ENCODE results near the gene THSD4.
A peak's percentile ranks its signal among the peaks of the same experiment; 100 is the strongest.

THSD4 gene

DNA sequence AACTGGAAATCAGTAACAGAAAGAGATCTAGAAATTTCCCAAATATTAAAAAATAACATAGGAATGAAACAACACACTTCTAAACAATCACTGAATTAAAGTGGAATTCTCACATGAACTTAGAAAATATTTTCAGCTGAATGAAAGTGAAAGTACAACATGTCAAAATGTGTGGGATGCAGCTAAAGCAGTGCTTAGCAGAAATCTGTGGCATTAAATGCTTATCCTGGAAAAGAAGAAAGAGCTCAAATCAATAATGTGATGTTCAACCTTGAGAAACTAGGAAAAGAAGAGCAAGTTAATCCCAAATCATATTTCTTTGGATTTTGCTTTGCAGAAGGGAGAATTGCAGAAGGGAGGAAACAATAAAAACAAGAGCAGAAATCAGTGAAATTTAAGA, 596.9 kb downstream of the THSD4 start:
- H3K4me1 ChIP-seq (ENCODE audit: insufficient read depth, low read length, poor library complexity, severe bottlenecking), result no peaks in the 10 kb centered on the region
- no peaks in the 10 kb centered on the region for H3K27me3 ChIP-seq (ENCODE audit: insufficient read depth, low read length, poor library complexity, severe bottlenecking)
- H3K36me3 ChIP-seq (ENCODE audit: insufficient read depth, low read length), result no peaks in the 10 kb centered on the region
- no peaks in the 10 kb centered on the region for H4K20me1 ChIP-seq (ENCODE audit: insufficient read depth, low read length, poor library complexity, severe bottlenecking)
- H2AFZ ChIP-seq (ENCODE audit: low read length), result no peak overlapping the region
- H3K9ac ChIP-seq (ENCODE audit: low read depth, low read length, poor library complexity, severe bottlenecking), result no peak overlapping the region
- TF ChIP-seq, protein P1, sequence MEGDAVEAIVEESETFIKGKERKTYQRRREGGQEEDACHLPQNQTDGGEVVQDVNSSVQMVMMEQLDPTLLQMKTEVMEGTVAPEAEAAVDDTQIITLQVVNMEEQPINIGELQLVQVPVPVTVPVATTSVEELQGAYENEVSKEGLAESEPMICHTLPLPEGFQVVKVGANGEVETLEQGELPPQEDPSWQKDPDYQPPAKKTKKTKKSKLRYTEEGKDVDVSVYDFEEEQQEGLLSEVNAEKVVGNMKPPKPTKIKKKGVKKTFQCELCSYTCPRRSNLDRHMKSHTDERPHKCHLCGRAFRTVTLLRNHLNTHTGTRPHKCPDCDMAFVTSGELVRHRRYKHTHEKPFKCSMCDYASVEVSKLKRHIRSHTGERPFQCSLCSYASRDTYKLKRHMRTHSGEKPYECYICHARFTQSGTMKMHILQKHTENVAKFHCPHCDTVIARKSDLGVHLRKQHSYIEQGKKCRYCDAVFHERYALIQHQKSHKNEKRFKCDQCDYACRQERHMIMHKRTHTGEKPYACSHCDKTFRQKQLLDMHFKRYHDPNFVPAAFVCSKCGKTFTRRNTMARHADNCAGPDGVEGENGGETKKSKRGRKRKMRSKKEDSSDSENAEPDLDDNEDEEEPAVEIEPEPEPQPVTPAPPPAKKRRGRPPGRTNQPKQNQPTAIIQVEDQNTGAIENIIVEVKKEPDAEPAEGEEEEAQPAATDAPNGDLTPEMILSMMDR (conservative IDR thresholded peaks at IDR 0.05; ENCODE audit: low read length), result no peak
- TF ChIP-seq EZH2phosphoT487 (IDR thresholded peaks at IDR 0.05; ENCODE audit: borderline replicate concordance), result no peak
- H3K4me2 ChIP-seq (ENCODE audit: low read depth, low read length, poor library complexity, severe bottlenecking), result peak overlapping the region; percentile 23
- H3K79me2 ChIP-seq (ENCODE audit: insufficient read depth, low read length), result no peaks in the 10 kb centered on the region
- no peak overlapping the region for H3K4me3 ChIP-seq (ENCODE audit: low read length, poor library complexity, severe bottlenecking)
- no peaks in the 10 kb centered on the region for H3F3A ChIP-seq (ENCODE audit: low read depth)
- H3K9me2 ChIP-seq (replicated peaks; ENCODE audit: low read depth, low read length), result no peaks in the 10 kb centered on the region
- H3K9me3 ChIP-seq (ENCODE audit: insufficient read depth, low read depth, low read length), result no peaks in the 10 kb centered on the region

DNA sequence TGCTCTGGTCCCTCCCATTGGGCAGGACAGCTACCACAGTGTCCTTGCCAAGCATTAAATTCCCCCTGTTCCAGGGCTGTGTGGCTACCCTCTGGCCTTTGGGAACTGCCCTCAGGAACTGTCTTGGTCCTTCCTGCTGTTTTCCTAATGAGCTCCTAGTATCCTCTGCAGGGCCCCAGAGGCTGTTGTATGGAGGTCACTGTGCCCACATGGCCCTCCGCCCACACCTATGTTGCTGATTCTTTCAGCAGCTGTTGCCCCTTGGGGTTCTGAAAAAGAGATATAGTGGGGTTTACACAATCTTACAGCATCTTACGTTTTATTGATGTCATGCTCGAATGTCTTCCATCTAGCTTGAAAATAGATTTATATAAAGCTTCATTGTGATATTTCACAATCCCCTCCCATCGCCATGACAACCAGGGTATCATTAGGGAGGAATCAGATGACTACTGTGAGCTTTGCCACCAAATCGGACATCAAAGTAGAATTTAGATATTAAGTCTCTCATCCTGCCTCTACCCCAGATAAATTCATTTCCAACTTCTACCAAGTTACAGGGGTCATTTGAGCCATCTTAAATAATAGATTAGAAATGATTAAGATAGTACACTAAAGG, 598.0 kb downstream of the THSD4 start:
- H3K27me3 ChIP-seq (ENCODE audit: insufficient read depth, low read length, poor library complexity, severe bottlenecking), result no peaks in the 10 kb centered on the region
- no peak overlapping the region for H3K4me3 ChIP-seq (ENCODE audit: low read length, poor library complexity, severe bottlenecking)
- H3K9ac ChIP-seq (ENCODE audit: low read depth, low read length, poor library complexity, severe bottlenecking), result no peak overlapping the region
- H2AFZ ChIP-seq (ENCODE audit: low read length), result no peak overlapping the region
- H3K9me2 ChIP-seq (replicated peaks; ENCODE audit: low read depth, low read length), result no peaks in the 10 kb centered on the region
- H3F3A ChIP-seq (ENCODE audit: low read depth), result no peaks in the 10 kb centered on the region
- no peaks in the 10 kb centered on the region for H3K4me1 ChIP-seq (ENCODE audit: insufficient read depth, low read length, poor library complexity, severe bottlenecking)
- H3K79me2 ChIP-seq (ENCODE audit: insufficient read depth, low read length), result no peaks in the 10 kb centered on the region
- no peaks in the 10 kb centered on the region for H3K9me3 ChIP-seq (ENCODE audit: insufficient read depth, low read depth, low read length)
- no peaks in the 10 kb centered on the region for H4K20me1 ChIP-seq (ENCODE audit: insufficient read depth, low read length, poor library complexity, severe bottlenecking)
- H3K4me2 ChIP-seq (ENCODE audit: low read depth, low read length, poor library complexity, severe bottlenecking), result no peak overlapping the region
- H3K36me3 ChIP-seq (ENCODE audit: insufficient read depth, low read length), result no peaks in the 10 kb centered on the region
- TF ChIP-seq, protein P1 (conservative IDR thresholded peaks at IDR 0.05; ENCODE audit: low read length), result no peak
- TF ChIP-seq EZH2phosphoT487 (IDR thresholded peaks at IDR 0.05; ENCODE audit: borderline replicate concordance), result no peak

DNA sequence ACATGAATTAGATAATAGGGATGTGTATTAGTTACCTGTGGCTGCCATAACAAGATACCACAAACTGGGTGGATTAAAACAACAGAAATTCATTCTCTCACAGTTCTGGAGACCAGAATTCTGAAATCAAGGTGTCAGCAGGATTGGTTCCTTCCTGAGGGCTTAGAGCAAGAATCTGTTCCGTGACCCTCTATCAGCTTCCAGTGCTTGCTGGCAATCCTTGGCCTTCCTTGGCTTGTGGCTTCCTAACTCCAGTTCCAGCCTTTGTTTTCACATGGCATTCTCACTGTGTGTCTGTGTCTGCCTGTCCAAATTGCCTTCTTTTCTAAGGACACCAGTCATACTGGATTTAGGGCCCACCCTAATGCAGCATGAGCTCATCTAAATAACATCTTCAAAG, 600.6 kb downstream of the THSD4 start:
- Histone ChIP-seq H3K36me3 (ENCODE audit: insufficient read depth, low read length) (no peaks in the 10 kb centered on the region), H3K4me2 (ENCODE audit: low read depth, low read length, poor library complexity, severe bottlenecking) (no peak overlapping the region), H3K4me3 (ENCODE audit: low read length, poor library complexity, severe bottlenecking) (no peak overlapping the region), H3K9me2 (replicated peaks; ENCODE audit: low read depth, low read length) (no peaks in the 10 kb centered on the region), H3F3A (ENCODE audit: low read depth) (no peaks in the 10 kb centered on the region), H2AFZ (ENCODE audit: low read length) (no peak overlapping the region), H3K4me1 (ENCODE audit: insufficient read depth, low read length, poor library complexity, severe bottlenecking) (no peaks in the 10 kb centered on the region), H3K9me3 (ENCODE audit: insufficient read depth, low read depth, low read length) (no peaks in the 10 kb centered on the region), H3K9ac (ENCODE audit: low read depth, low read length, poor library complexity, severe bottlenecking) (no peak overlapping the region), H3K27me3 (ENCODE audit: insufficient read depth, low read length, poor library complexity, severe bottlenecking) (no peaks in the 10 kb centered on the region), H4K20me1 (ENCODE audit: insufficient read depth, low read length, poor library complexity, severe bottlenecking) (no peaks in the 10 kb centered on the region), H3K79me2 (ENCODE audit: insufficient read depth, low read length) (no peaks in the 10 kb centered on the region)
- TF ChIP-seq, protein P1 (conservative IDR thresholded peaks at IDR 0.05; ENCODE audit: low read length), result no peak
- no peak for TF ChIP-seq EZH2phosphoT487 (IDR thresholded peaks at IDR 0.05; ENCODE audit: borderline replicate concordance)

Measured in Loucy (cell line).